Stimulated activated CD4-positive, alpha-beta T cell treated with anti-CD3 and anti-CD28 coated beads, Interleukin-1b, Interleukin-23, amount 100 ng/mL, for 4 hours (primary cell): ENCODE results near the gene SLC6A16.
A peak's percentile ranks its signal among the peaks of the same experiment; 100 is the strongest.
"Not testable (repeated sequence)": the region's sequence is repeated elsewhere in the genome, so short reads cannot be mapped to it uniquely, and the experiment has no call there.

Experiments used
- DNase-seq, 2 donors: peaks; one replicate each; pipeline ENCODE4 v3.0.0-alpha.2; 2020; ENCODE audit warnings: low read depth in 2 of 2

SLC6A16 gene

DNA sequence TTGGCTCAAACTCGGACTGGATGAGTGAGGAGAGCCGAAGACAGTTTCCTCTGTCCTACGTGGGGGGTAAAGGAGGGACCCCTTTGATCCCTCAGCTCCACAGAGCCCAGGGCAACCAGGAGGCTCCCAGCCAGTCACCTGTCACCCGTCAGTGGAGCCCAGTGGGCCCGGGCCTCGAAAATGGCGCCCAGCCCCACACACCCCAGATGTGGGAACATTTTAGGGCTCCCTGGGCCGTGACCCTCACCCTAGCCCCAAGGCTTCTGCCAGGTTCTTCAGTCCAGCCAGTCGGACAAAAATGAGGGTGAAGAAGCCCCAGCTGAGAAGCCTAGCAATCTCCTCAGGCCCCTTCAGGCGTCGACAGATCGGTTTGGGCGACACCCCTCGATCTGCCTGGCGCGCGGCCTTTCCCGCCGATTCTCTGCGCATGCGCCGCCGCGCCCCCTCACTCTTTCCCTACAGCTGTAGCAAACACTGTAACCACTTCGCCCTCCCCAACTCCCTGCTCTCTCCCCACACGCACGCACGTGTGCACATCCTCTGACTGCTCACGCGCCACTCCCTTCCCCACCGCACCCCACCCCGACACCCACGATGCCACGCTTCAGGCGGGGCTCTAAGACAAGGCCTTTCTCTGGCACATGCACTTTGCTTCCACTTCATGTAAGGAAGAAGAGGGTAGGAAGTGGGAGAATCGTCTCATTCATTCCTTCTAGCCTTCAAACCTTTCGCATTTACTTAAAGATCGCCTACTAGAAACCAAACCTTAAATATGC lies at the start of gene SLC6A16:
TSS of gene SLC6A16 (minus strand) at position 391 of the 776 bp plus-strand sequence. CDS start 13,844 bp downstream, outside the sequence.
- no peak for DNase-seq

DNA sequence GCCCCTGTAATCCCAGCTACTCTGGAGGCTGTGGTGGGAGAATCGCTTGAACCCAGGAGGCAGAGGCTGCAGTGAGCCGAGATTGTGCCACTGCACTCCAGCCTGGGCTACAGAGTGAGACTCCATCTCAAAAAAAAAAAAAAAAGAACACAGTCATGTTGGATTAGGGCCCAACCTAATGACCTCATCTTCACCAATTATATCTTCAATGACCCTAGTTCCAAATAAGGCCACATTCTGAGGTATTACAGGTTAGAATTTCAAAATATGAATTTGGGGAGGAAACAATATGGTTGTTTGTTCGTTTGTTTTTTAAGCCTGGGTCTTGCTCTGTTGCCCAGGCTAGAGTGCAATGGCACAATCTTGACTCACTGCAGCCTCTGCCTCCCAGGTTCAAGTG lies 48.2 kb upstream of the SLC6A16 start:
- not testable (repeated sequence) for DNase-seq

- DNase-seq, result no peak
Measured at GRCh38 chr19:49371184-49371583, 46.2 kb upstream of the SLC6A16 start.

- no peak for DNase-seq
Measured at GRCh38 chr19:49368711-49369358, 43.8 kb upstream of the SLC6A16 start.

- DNase-seq, result no peak
Measured at GRCh38 chr19:49366110-49366509, 41.1 kb upstream of the SLC6A16 start.

- no peak for DNase-seq
Measured at GRCh38 chr19:49364083-49364737, 39.2 kb upstream of the SLC6A16 start.

- DNase-seq, result peak; percentile 32 to 38
Measured at GRCh38 chr19:49363268-49364082, 38.5 kb upstream of the SLC6A16 start, which contains the start of gene DKKL1. TSS of gene DKKL1 (plus strand) at chr19:49363877. CDS start at chr19:49363999, 122 bp downstream.

DNA sequence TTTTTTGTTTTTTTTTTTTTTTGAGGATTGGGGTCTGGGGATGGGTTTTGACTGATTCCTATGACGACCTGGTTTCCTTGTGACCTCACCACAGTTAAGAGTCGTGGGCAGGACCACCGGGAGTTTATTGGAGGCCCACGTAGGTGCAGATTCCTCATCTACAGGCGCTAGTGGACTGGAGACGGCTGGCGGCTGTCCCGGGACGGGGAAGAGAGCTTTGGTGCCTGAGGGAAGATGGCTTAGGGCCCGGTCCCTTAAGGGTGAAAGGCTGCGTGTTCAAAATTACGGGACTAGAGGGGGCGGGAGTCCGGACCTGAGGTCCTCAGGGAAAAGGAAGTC lies 37.9 kb upstream of the SLC6A16 start:
- no peak for DNase-seq

DNA sequence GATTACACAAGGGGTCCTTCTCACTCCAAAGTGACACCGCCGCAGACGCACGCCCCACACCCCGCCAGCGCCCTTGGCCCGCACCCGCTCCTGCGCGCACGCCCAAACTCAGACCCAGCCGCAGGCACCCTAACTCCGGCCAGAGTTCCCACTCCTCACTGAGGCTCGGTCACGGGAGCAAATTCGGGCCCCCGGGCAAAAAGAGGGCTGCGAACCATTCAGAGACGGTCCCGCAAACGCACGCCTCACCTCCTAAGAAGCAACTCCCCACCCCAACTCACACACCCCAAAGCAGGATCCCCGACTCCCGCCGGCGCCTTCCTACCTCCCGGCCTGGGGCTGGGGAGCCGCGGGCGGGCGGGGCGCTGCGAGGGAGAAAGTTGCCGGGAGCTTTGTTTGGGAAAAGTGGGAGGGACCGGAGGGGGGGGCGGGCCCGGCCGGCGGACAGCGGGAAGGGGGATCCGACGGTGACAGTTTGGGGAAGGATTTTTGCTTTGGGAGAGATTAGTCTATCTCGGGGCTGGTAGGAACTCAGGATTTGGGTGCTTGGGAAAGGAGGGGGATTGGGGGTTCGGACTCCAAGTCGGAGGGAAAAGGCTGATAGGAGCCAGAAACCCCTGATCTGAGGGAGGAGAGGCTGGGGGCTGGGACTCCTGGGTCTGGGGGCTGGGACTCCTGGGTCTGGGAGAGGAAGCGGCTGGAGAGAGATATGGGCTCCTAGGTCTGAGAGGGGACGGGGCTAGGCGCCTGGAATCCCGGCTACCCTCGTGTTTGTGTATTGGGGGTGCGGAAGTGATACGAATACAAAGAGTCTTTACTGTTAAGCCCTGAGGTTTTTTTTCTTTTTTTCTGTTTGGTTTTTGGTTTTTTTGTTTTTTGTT lies 37.3 kb upstream of the SLC6A16 start, which contains the start of gene TEAD2:
TSS of gene TEAD2 (minus strand) at position 369 of the 881 bp plus-strand sequence. CDS start 2,341 bp downstream, outside the sequence.
- DNase-seq, result no peak

DNA sequence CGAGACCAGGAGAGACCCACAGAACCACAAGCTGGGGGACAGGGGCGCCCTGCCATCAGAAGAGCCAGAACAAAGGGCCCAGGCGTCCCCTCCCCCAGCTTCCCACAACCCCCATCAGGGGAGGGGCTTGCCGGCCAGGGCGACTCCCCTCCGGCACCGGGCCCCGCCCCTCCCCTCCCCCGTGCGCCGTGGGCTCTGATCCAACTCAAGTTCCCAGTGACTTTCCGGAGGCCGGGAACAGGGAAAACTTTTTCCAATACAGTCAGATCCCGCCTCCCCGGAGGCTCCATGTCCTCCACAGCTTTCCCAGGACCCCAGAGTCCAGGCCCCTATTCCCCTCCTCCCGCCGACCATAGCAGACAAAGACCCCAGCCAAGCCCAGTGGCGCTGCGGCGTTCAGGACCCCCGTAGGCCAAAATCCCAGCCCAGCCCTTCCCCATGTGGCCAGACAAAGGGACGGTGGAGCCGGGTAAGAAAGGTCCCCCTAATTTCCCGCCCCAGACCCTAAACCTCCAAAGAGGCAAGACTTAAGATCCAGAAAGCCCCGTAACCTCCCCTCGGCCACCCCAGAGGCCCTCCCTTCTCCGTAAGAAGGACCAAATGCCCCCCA lies 36.6 kb upstream of the SLC6A16 start:
- DNase-seq, result no peak

- no peak for DNase-seq
Measured at GRCh38 chr19:49359851-49360820, 35.1 kb upstream of the SLC6A16 start.

DNA sequence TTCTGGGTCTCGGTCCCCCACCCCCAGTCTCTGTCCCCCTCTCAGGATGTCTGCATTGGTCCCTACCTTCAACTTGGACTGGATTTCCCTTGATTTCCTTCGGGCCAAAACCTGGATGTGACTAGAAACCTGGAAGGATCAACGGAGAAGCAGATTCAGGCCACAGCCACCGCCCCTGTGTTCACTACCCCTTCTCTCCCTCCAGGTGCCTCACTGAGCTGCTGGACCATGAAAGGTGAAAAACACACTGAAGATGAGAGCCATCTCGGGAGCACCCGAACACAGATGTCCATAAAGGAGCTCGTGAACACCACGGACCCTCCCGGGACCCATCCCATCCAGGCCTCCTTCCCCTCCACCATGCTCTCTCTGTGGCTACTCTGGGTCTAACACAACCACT lies 32.2 kb upstream of the SLC6A16 start:
- no peak for DNase-seq

DNA sequence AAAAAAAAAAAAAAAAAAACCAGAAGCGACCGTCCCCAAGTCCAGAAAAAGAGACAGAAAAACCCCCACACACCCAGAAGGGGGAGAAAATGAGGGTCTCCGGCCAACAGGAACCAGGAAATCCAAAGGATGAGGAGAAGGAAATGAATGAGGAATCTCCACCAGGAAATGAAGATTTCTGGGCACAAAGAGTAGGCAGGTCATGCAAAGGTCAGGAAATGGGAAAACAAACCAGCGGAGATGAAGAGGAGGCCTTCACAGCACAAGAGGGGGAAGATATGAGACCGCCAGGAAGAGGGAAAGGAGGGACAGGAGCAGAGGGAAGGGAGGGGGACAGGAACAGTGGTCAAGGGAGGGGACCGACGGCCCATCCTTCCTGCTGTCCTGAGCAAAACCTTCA lies 31.4 kb upstream of the SLC6A16 start:
- DNase-seq, result no peak

GRCh38 chr19:49355909-49356353 lies 30.9 kb upstream of the SLC6A16 start:
- no peak for DNase-seq

DNA sequence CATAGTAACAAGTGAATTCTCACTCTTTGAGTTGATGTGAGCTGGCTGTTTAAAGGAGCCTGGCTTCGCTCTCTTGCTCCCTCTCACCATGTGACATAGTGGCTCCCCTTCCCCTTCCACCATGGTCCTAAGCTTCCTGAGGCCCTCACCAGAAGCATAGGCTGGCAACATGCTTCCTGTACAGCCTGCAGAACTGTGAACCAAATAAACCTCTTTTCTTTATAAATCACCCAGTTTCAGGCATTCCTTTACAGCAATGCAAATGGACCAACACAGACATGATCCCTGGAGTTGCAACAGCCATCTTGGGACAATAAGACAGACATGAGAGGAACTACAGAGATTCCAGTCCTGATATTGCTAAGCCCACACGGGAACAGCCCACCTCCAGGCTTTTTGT lies 24.6 kb upstream of the SLC6A16 start:
- no peak for DNase-seq

DNA sequence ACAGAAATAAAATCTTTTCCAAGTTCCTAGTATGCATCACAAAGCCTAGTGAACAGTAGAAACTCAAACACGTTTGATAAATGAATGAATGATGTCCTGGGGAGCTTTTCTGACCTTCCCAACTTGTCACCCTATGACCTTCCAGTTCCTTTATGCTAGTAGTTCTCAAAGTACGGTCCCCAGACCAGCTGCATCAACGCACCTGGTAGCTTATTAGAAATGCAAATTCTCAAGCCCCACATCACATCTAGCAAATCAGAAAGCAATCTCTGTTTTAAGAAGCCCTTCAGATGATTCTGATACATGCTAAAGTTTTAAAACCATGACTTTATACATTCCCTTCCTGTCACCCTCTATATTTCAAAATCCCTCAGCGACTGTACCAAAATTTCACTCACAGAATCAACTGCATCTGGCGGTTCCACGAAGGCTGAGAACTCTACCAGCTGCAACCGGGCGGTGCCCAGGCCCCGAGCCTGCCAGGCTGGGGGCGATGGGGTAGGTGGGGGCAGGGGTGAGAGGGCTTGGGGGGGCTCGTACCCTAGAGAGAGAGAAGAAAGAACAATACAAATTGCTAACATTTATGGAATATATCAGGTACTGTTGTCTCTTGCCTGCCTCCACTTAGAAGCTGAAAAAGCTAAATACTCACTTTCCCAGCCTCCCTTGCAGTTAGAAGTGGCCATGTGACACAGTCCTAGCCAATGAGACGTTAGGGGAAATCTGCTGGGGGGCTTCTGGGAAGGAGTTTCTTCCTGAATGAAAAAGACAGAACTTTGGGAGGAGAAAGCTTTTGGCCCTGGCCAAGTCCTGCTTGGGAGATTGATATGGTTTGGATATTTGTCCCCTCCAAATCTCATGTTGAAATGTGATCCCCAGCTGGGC lies 23.6 kb upstream of the SLC6A16 start:
- no peak for DNase-seq

DNA sequence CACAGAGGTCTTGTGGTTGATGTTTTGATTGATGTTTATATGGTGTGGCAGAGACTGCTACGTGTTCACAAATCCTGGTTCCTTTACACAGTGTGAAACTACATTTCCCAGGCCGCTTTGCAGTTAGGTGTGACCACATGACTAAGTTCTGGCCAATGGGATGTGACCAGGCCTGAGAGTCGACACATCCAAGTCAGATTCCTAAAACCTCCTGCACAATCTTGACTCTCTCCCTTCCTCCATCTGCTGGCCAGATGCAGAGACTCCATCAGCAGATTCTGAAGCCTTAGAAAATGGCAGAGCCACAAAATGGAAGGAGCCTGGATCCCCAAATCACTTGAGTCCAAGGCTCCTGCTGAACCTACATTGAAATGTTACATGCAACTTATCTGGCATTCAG lies 22.8 kb upstream of the SLC6A16 start:
- DNase-seq, result no peak

- no peak for DNase-seq
Measured at GRCh38 chr19:49347191-49347590, 22.2 kb upstream of the SLC6A16 start.
